ENCODE measurements around the gene ANKRD33B.

ANKRD33B gene

DNA sequence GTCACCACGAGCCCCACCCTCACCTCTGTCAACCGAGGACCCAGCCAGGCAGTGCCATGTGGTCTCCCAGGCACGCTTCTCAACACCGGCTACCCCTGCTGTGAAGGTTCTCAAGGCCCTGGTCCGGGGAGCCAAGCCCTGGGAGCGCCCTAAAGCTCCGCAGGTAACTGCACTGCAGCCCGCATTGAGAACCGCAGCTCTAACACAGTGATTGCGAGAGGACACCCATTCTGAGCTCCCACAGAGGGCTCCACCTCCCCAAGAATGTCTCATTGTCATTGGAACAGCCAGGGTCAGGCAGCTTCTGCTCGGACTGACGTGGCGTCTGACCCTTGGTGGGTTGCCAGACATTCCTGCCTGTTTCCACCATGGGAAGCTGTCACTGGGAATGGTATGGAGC lies 88.3 kb downstream of the ANKRD33B start:
- WGBS, result 90% methylated on average over 13 of the region's 13 CpGs
- Histone ChIP-seq H2AFZ (ENCODE audit: low read depth, low read length) (no peak overlapping the region), H3K4me3 (ENCODE audit: insufficient read depth in 1 of 2, low read depth in 1 of 2, low read length in 2 of 2) (no peak overlapping the region), H3K9ac (ENCODE audit: low read length) (no peak overlapping the region), H3K4me1 (ENCODE audit: control insufficient read depth, insufficient read depth, low read depth, low read length) (peaks cover 3% of the 10 kb centered on the region), H3K18ac (ENCODE audit: low read depth in 1 of 2, low read length in 2 of 2) (no peak overlapping the region), H2BK120ac (ENCODE audit: low read depth, low read length) (no peak overlapping the region), H3K9me3 (ENCODE audit: control insufficient read depth, low read length) (no peaks in the 10 kb centered on the region), H3K4me2 (ENCODE audit: low read length, poor library complexity, severe bottlenecking) (no peak overlapping the region), H2BK15ac (ENCODE audit: low read depth, poor library complexity, severe bottlenecking) (no peak overlapping the region), H3K4ac (ENCODE audit: low read depth in 1 of 2, low read length in 2 of 2) (no peak overlapping the region), H2AK5ac (ENCODE audit: low read length, severe bottlenecking) (no peak overlapping the region), H3K36me3 (ENCODE audit: control insufficient read depth in 1 of 2, insufficient read depth in 2 of 2, low read depth in 1 of 2, low read length in 2 of 2) (peaks cover 20 to 64% of the 10 kb centered on the region in 2 experiments), H4K91ac (ENCODE audit: low read length) (peak overlapping the region; percentile 19), H3K14ac (ENCODE audit: low read length in 2 of 2) (no peak overlapping the region), H2BK12ac (ENCODE audit: low read length in 2 of 2) (no peak overlapping the region), H3K27ac (ENCODE audit: low read length, poor library complexity, severe bottlenecking) (no peak overlapping the region), H2BK5ac (ENCODE audit: low read depth, low read length, poor library complexity, severe bottlenecking) (no peak overlapping the region), H3K27me3 (ENCODE audit: control insufficient read depth in 1 of 2, insufficient read depth in 1 of 2, low read length in 2 of 2) (no peaks in the 10 kb centered on the region), H4K8ac (ENCODE audit: low read length) (no peak overlapping the region), H3K79me1 (replicated peaks; ENCODE audit: low read length, poor library complexity, severe bottlenecking) (peaks cover 24% of the 10 kb centered on the region), H3K23ac (ENCODE audit: low read length in 2 of 2) (no peak overlapping the region)
- no peak for DNase-seq

DNA sequence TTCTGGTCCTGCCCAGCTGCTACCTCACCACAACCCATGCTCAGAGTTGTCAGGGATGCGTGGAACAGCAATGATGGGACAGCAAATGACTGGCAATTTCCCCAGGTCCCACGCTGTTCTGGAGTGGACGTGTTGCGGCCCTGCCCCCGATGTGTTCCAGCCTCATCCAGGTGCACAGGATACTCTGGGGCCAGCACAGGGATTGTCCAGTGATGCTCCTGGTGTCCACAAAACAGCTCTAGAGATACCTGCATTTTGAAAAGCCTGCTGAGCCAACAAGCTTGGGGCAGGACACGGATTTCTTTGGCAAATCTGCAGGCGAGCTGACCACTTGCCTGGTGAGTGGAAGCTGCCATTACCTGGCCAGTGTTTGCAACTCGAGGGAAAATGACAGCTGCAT lies 88.7 kb downstream of the ANKRD33B start:
- Histone ChIP-seq H4K8ac (ENCODE audit: low read length) (no peak overlapping the region), H2BK12ac (ENCODE audit: low read length in 2 of 2) (no peak overlapping the region), H2BK15ac (ENCODE audit: low read depth, poor library complexity, severe bottlenecking) (no peak overlapping the region), H3K23ac (ENCODE audit: low read length in 2 of 2) (no peak overlapping the region), H3K36me3 (ENCODE audit: control insufficient read depth in 1 of 2, insufficient read depth in 2 of 2, low read depth in 1 of 2, low read length in 2 of 2) (peaks cover 20 to 64% of the 10 kb centered on the region in 2 experiments), H3K27me3 (ENCODE audit: control insufficient read depth in 1 of 2, insufficient read depth in 1 of 2, low read length in 2 of 2) (no peaks in the 10 kb centered on the region), H2BK120ac (ENCODE audit: low read depth, low read length) (no peak overlapping the region), H3K9me3 (ENCODE audit: control insufficient read depth, low read length) (no peaks in the 10 kb centered on the region), H3K14ac (ENCODE audit: low read length in 2 of 2) (no peak overlapping the region), H3K27ac (ENCODE audit: low read length, poor library complexity, severe bottlenecking) (no peak overlapping the region), H4K91ac (ENCODE audit: low read length) (no peak overlapping the region), H3K4ac (ENCODE audit: low read depth in 1 of 2, low read length in 2 of 2) (no peak overlapping the region), H3K4me2 (ENCODE audit: low read length, poor library complexity, severe bottlenecking) (no peak overlapping the region), H3K4me1 (ENCODE audit: control insufficient read depth, insufficient read depth, low read depth, low read length) (peaks cover 3% of the 10 kb centered on the region), H3K79me1 (replicated peaks; ENCODE audit: low read length, poor library complexity, severe bottlenecking) (peaks cover 21% of the 10 kb centered on the region), H3K18ac (ENCODE audit: low read depth in 1 of 2, low read length in 2 of 2) (no peak overlapping the region), H3K4me3 (ENCODE audit: insufficient read depth in 1 of 2, low read depth in 1 of 2, low read length in 2 of 2) (no peak overlapping the region), H2BK5ac (ENCODE audit: low read depth, low read length, poor library complexity, severe bottlenecking) (no peak overlapping the region), H2AFZ (ENCODE audit: low read depth, low read length) (no peak overlapping the region), H3K9ac (ENCODE audit: low read length) (no peak overlapping the region), H2AK5ac (ENCODE audit: low read length, severe bottlenecking) (no peak overlapping the region)
- WGBS, result 93% methylated on average over 8 of the region's 8 CpGs
- no peak for DNase-seq

DNA sequence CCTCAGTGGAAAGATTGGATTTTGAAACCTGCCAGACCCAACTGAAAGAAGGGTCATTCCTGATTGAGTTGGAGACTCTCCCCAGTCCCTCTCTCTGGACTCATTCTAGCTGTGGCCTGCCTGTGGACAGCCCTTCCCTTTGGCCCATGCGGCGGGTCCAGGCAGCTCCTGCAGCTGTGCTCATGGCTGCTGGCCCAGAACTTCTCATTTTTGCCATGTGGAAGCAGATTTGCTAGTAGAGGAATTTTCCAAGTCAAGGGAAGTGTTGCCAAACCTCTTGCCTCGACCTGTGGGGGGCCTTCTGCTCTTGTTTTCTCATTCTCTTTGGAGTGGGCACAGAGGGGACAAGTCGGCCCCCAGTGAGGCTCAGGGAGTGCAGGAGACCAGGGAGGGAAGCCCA lies 89.2 kb downstream of the ANKRD33B start:
- peaks cover 20 to 64% of the 10 kb centered on the region in 2 experiments for H3K36me3 ChIP-seq (ENCODE audit: control insufficient read depth in 1 of 2, insufficient read depth in 2 of 2, low read depth in 1 of 2, low read length in 2 of 2)
- peaks cover 3% of the 10 kb centered on the region for H3K4me1 ChIP-seq (ENCODE audit: control insufficient read depth, insufficient read depth, low read depth, low read length)
- no peak overlapping the region for H3K27ac ChIP-seq (ENCODE audit: low read length, poor library complexity, severe bottlenecking)
- no peak overlapping the region for H2AFZ ChIP-seq (ENCODE audit: low read depth, low read length)
- no peak overlapping the region for H3K18ac ChIP-seq (ENCODE audit: low read depth in 1 of 2, low read length in 2 of 2)
- H3K9me3 ChIP-seq (ENCODE audit: control insufficient read depth, low read length), result no peaks in the 10 kb centered on the region
- H3K4me2 ChIP-seq (ENCODE audit: low read length, poor library complexity, severe bottlenecking), result no peak overlapping the region
- no peak overlapping the region for H3K9ac ChIP-seq (ENCODE audit: low read length)
- no peak overlapping the region for H3K23ac ChIP-seq (ENCODE audit: low read length in 2 of 2)
- no peak overlapping the region for H3K4me3 ChIP-seq (ENCODE audit: insufficient read depth in 1 of 2, low read depth in 1 of 2, low read length in 2 of 2)
- H3K79me1 ChIP-seq (replicated peaks; ENCODE audit: low read length, poor library complexity, severe bottlenecking), result peaks cover 19% of the 10 kb centered on the region
- H2BK5ac ChIP-seq (ENCODE audit: low read depth, low read length, poor library complexity, severe bottlenecking), result no peak overlapping the region
- no peak overlapping the region for H2BK12ac ChIP-seq (ENCODE audit: low read length in 2 of 2)
- H2BK15ac ChIP-seq (ENCODE audit: low read depth, poor library complexity, severe bottlenecking), result no peak overlapping the region
- H2AK5ac ChIP-seq (ENCODE audit: low read length, severe bottlenecking), result no peak overlapping the region
- H4K91ac ChIP-seq (ENCODE audit: low read length), result no peak overlapping the region
- no peaks in the 10 kb centered on the region for H3K27me3 ChIP-seq (ENCODE audit: control insufficient read depth in 1 of 2, insufficient read depth in 1 of 2, low read length in 2 of 2)
- no peak overlapping the region for H3K4ac ChIP-seq (ENCODE audit: low read depth in 1 of 2, low read length in 2 of 2)
- no peak overlapping the region for H3K14ac ChIP-seq (ENCODE audit: low read length in 2 of 2)
- no peak overlapping the region for H2BK120ac ChIP-seq (ENCODE audit: low read depth, low read length)
- H4K8ac ChIP-seq (ENCODE audit: low read length), result no peak overlapping the region
- 87% methylated on average over 4 of the region's 4 CpGs for WGBS
- no peak for DNase-seq

DNA sequence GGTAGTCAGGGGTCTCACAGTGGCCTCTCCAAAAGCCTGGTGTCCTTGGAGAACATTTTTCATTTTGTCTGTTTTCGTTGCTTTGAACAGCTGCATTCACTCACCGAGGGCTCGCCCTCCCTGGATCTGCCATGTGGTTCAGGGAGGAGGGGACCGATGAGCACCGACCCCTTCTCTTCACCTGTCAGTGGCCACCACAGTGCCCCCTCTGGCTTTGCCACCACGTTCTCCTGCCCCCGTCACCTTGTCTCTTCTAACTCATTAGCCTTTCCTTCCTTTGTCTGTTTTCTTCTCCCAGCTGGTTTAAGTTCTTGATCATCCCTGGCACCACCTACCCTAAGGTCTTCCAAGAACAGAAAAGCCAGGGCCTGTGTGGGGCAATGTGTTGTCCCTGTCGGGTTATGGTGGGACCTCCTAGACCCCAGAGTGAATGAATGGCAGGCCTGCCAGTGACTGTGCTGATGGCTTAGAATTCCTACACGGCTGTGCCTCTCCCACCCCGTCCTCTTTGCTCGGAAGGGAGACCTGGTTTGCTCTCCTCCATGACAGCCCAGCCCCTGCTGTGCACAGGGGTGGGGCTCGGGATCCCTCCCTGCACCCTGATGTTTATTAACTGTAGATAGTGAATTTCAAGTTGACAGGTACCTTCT lies 90.0 kb downstream of the ANKRD33B start:
- H4K8ac ChIP-seq (ENCODE audit: low read length), result no peak overlapping the region
- no peak overlapping the region for H3K4me2 ChIP-seq (ENCODE audit: low read length, poor library complexity, severe bottlenecking)
- peaks cover 3% of the 10 kb centered on the region for H3K4me1 ChIP-seq (ENCODE audit: control insufficient read depth, insufficient read depth, low read depth, low read length)
- H2BK5ac ChIP-seq (ENCODE audit: low read depth, low read length, poor library complexity, severe bottlenecking), result no peak overlapping the region
- no peak overlapping the region for H2BK15ac ChIP-seq (ENCODE audit: low read depth, poor library complexity, severe bottlenecking)
- H3K4ac ChIP-seq (ENCODE audit: low read depth in 1 of 2, low read length in 2 of 2), result no peak overlapping the region
- H3K14ac ChIP-seq (ENCODE audit: low read length in 2 of 2), result peak overlapping the region in 1 of 2 experiments; percentile 26
- no peak overlapping the region for H3K27ac ChIP-seq (ENCODE audit: low read length, poor library complexity, severe bottlenecking)
- peaks cover 17% of the 10 kb centered on the region for H3K79me1 ChIP-seq (replicated peaks; ENCODE audit: low read length, poor library complexity, severe bottlenecking)
- 94% methylated on average over 11 of the region's 12 CpGs for WGBS
- no peaks in the 10 kb centered on the region for H3K9me3 ChIP-seq (ENCODE audit: control insufficient read depth, low read length)
- no peak overlapping the region for H2AFZ ChIP-seq (ENCODE audit: low read depth, low read length)
- no peak overlapping the region for H3K23ac ChIP-seq (ENCODE audit: low read length in 2 of 2)
- no peaks in the 10 kb centered on the region for H3K27me3 ChIP-seq (ENCODE audit: control insufficient read depth in 1 of 2, insufficient read depth in 1 of 2, low read length in 2 of 2)
- H2BK120ac ChIP-seq (ENCODE audit: low read depth, low read length), result no peak overlapping the region
- H2AK5ac ChIP-seq (ENCODE audit: low read length, severe bottlenecking), result no peak overlapping the region
- H3K36me3 ChIP-seq (ENCODE audit: control insufficient read depth in 1 of 2, insufficient read depth in 2 of 2, low read depth in 1 of 2, low read length in 2 of 2), result peaks cover 20 to 62% of the 10 kb centered on the region in 2 experiments
- H4K91ac ChIP-seq (ENCODE audit: low read length), result no peak overlapping the region
- H3K18ac ChIP-seq (ENCODE audit: low read depth in 1 of 2, low read length in 2 of 2), result no peak overlapping the region
- no peak overlapping the region for H3K9ac ChIP-seq (ENCODE audit: low read length)
- H3K4me3 ChIP-seq (ENCODE audit: insufficient read depth in 1 of 2, low read depth in 1 of 2, low read length in 2 of 2), result no peak overlapping the region
- no peak for DNase-seq
- H2BK12ac ChIP-seq (ENCODE audit: low read length in 2 of 2), result no peak overlapping the region
